HepG2 (cell line): ENCODE data around the gene REEP3. TPM values are rescaled to one million over a fixed set of nuclear protein-coding genes. Genes with fewer than 3 reads are reported as not detected.

Source experiments
- ATAC-seq: fragments of 200-7000 bp; cut with Tn5 transposase; 3 replicates; pipeline ENCODE4 v1.9.1; 2020; ENCODE audit warnings: mild to moderate bottlenecking, moderate library complexity
- BruUV-seq: library from RNA; stranded (reverse); fragments of 400-500 nt; replicated peaks from 2 replicates; lab custom pipeline; 2021; lab: Mats Ljungman, UMichigan
- CTCF ChIA-PET: fragments of 300-600 bp; formaldehyde crosslinking; extraction: SDS; loops from one replicate; lab custom pipeline; 2021; ENCODE audit warnings: low total read pairs, inconsistent platforms, low intra/inter-chr PET ratio; lab: Yijun Ruan, JAX
- POLR2A ChIA-PET: fragments of 350-600 bp; sonication (Branson Sonifier 250); formaldehyde crosslinking; loops from one replicate; lab custom pipeline; 2020; ENCODE audit warnings: antibody characterized with exemption, inconsistent platforms; lab: Yijun Ruan, JAX
- DNase-seq: peaks from one replicate; pipeline ENCODE4 v3.0.0-alpha.2; 2015; ENCODE audit warnings: low spot score
- FAIRE-seq: peaks from 3 replicates; lab custom pipeline; 2011; peaks lifted over from hg19 to GRCh38; lab: Jason Lieb, UNC
- H2AFZ ChIP-seq: one replicate; pipeline ENCODE4 v1.6.1; 2011; ENCODE audit warnings: low read length, inconsistent platforms
- H3K27ac ChIP-seq: fragments of 300-600 bp; 3 replicates; pipeline ENCODE4 v1.8.0; 2011; ENCODE audit warnings: mixed run types, mild to moderate bottlenecking, mixed read lengths, low read length, inconsistent platforms; ENCODE audit not compliant: insufficient read depth; ENCODE audit errors: extremely low read length
- H3K27me3 ChIP-seq, 2 experiments: fragments of 200-600 bp in 1 of 2; 2 replicates in 1 of 2; 3 replicates in 1 of 2; pipeline versions ENCODE4 v1.6.0 to v1.8.0; 2011; ENCODE audit warnings: low read length in 2 of 2, mild to moderate bottlenecking in 2 of 2, moderate library complexity in 2 of 2, inconsistent platforms in 1 of 2; ENCODE audit not compliant: insufficient read depth in 2 of 2, control insufficient read depth in 1 of 2
- H3K36me3 ChIP-seq, 2 experiments: fragments of 200-600 bp in 1 of 2; replicated peaks in 1 of 2; 2 replicates in 1 of 2; 3 replicates in 1 of 2; pipeline versions ENCODE4 v1.5.1 to v1.8.0; 2011; ENCODE audit warnings: low read length in 2 of 2, inconsistent platforms in 1 of 2; ENCODE audit not compliant: insufficient read depth in 2 of 2, control insufficient read depth in 1 of 2
- H3K4me1 ChIP-seq: 2 replicates; pipeline ENCODE4 v1.5.1; 2012; ENCODE audit warnings: low read length, inconsistent platforms; ENCODE audit not compliant: insufficient read depth
- H3K4me2 ChIP-seq: 2 replicates; pipeline ENCODE4 v1.6.0; 2011; ENCODE audit warnings: low read depth, low read length, inconsistent platforms
- H3K4me3 ChIP-seq, 3 experiments: fragments of 200-600 bp in 1 of 3; sonication (generic), shearing (Covaris generic) in 1 of 3; replicated peaks in 1 of 3; 2 replicates each; pipeline ENCODE4 v1.5.1; 2011 to 2016; ENCODE audit warnings: low read length in 3 of 3, inconsistent platforms in 2 of 3, low read depth in 2 of 3, mild to moderate bottlenecking in 2 of 3, control low read depth in 1 of 3, mixed read lengths in 1 of 3; ENCODE audit not compliant: insufficient read depth in 1 of 3
- H3K79me2 ChIP-seq: one replicate; pipeline ENCODE4 v1.6.1; 2011; ENCODE audit warnings: low read length, inconsistent platforms; ENCODE audit not compliant: insufficient read depth
- H3K9ac ChIP-seq: 2 replicates; pipeline ENCODE4 v1.6.0; 2011; ENCODE audit warnings: mild to moderate bottlenecking, low read depth, low read length, inconsistent platforms; ENCODE audit not compliant: insufficient read depth
- H3K9me3 ChIP-seq: 2 replicates; pipeline ENCODE4 v1.5.1; 2012; ENCODE audit warnings: mild to moderate bottlenecking, low read length
- H4K20me1 ChIP-seq: 2 replicates; pipeline ENCODE4 v1.6.0; 2011; ENCODE audit warnings: inconsistent platforms, mild to moderate bottlenecking, low read length, moderate library complexity; ENCODE audit not compliant: insufficient read depth
- BCL6 ChIP-seq: IDR thresholded peaks from 2 replicates; pipeline ENCODE4 v1.6.1; 2016; ENCODE audit warnings: missing genetic modification reagents, missing compliant biosample characterization
- HDAC1 ChIP-seq: sonication (generic); formaldehyde crosslinking; IDR thresholded peaks from 2 replicates; pipeline ENCODE4 v1.5.1; 2020; ENCODE audit warnings: mild to moderate bottlenecking, missing genetic modification reagents
- HNF4G ChIP-seq, 2 experiments: sonication (generic) in 1 of 2; formaldehyde crosslinking in 1 of 2; IDR thresholded peaks; 2 replicates each; pipeline versions ENCODE4 v1.4.0 to v1.6.1; 2011 to 2020; ENCODE audit warnings: borderline replicate concordance in 2 of 2, low read depth in 2 of 2, mild to moderate bottlenecking in 2 of 2, low read length in 1 of 2, missing genetic modification reagents in 1 of 2, moderate library complexity in 1 of 2
- ZBTB1 ChIP-seq: sonication (generic); formaldehyde crosslinking; IDR thresholded peaks from 2 replicates; pipeline ENCODE4 v1.4.0; 2020; ENCODE audit warnings: missing genetic modification reagents, borderline replicate concordance
- ZNF24 ChIP-seq: fragments of 450-650 bp; IDR thresholded peaks from 2 replicates; pipeline ENCODE4 v1.6.1; 2017; ENCODE audit warnings: antibody characterized with exemption, mild to moderate bottlenecking
- ZNF451 ChIP-seq: sonication (generic); formaldehyde crosslinking; IDR thresholded peaks from 2 replicates; pipeline ENCODE4 v1.5.0; 2020; ENCODE audit warnings: mild to moderate bottlenecking, missing genetic modification reagents
- ZNF512B ChIP-seq: sonication (generic); formaldehyde crosslinking; IDR thresholded peaks from 2 replicates; pipeline ENCODE4 v1.5.1; 2020; ENCODE audit warnings: missing genetic modification reagents, mild to moderate bottlenecking, borderline replicate concordance
- ZNF546 ChIP-seq: sonication (generic); formaldehyde crosslinking; conservative IDR thresholded peaks from 2 replicates; pipeline ENCODE4 v1.8.1; 2023; ENCODE audit warnings: mild to moderate bottlenecking, missing genetic modification reagents
- ZNF619 ChIP-seq: sonication (generic); formaldehyde crosslinking; IDR thresholded peaks from 2 replicates; pipeline ENCODE4 v1.4.0; 2020; ENCODE audit warnings: mild to moderate bottlenecking, missing genetic modification reagents
- ZNF691 ChIP-seq: sonication (generic); formaldehyde crosslinking; IDR thresholded peaks from 2 replicates; pipeline ENCODE4 v1.4.0; 2020; ENCODE audit warnings: missing genetic modification reagents, low read depth, mild to moderate bottlenecking, borderline replicate concordance
- ZNF782 ChIP-seq: sonication (generic); formaldehyde crosslinking; IDR thresholded peaks from 2 replicates; pipeline ENCODE4 v1.4.0; 2020; ENCODE audit warnings: missing genetic modification reagents, mild to moderate bottlenecking, borderline replicate concordance
- ZSCAN9 ChIP-seq: IDR thresholded peaks from 2 replicates; pipeline ENCODE4 v1.6.1; 2016; ENCODE audit warnings: borderline replicate concordance
- WGBS: methylation state at CpG from one replicate; pipeline ENCODE4 v1.1.6; 2017; ENCODE audit warnings: low lambda C conversion rate; 5-methylcytosine and 5-hydroxymethylcytosine counted together
- in situ Hi-C: cut with HindIII; loops from 2 replicates; pipeline ENCODE4 v1.10.0; 2017; ENCODE audit warnings: low pct_unique_long_range_greater_than_20kb; ENCODE audit not compliant: extremely low pct_ligation_motif_present
- intact Hi-C: fragments of 100-400 bp; cut with micrococcal nuclease; formaldehyde crosslinking; loops from one replicate; pipeline ENCODE4 v1.10.0; 2022; ENCODE audit not compliant: unreplicated experiment
- polyA plus RNA-seq, 8 experiments: library from polyadenylated mRNA; depleted of rRNA in 3 of 8; stranded (reverse) in 7 of 8; unstranded in 1 of 8; fragments of >200 nt; fragmentation: Illumina TruSeq in 4 of 8; extraction: Trizol in 4 of 8; gene quantifications; 2 replicates each; pipeline versions ENCODE4 v1.2.1 to v1.2.3, GENCODE V29; 2011 to 2016; ENCODE audit warnings: low read depth in 4 of 8, missing spikeins in 1 of 8, mixed read lengths in 1 of 8; ENCODE audit not compliant: insufficient read depth in 1 of 8
- total RNA-seq, 5 experiments: library from RNA; depleted of rRNA; stranded (reverse); fragments of >200 nt; fragmentation: Illumina TruSeq; extraction: Trizol; gene quantifications; 2 replicates each; pipeline ENCODE4 v1.2.3, GENCODE V29; 2016; ENCODE audit warnings: low read depth in 1 of 5
- TF ChIP-seq, protein P1 (sequence below): sonication (generic); formaldehyde crosslinking; conservative IDR thresholded peaks from 2 replicates; pipeline ENCODE4 v1.8.1; 2023; ENCODE audit warnings: missing genetic modification reagents

The REEP3 gene
- total and polyA plus RNA-seq, 2 of the 13 experiments (the other 11 are each of a cell fraction or from before 2014, with no cell fraction given) = 7.1 to 31.4 TPM

GRCh38 chr10:63671317-63671937 lies 150.2 kb downstream of the REEP3 start:
- Histone ChIP-seq H3K36me3 (no peaks in the 10 kb centered on the region), H4K20me1 (no peaks in the 10 kb centered on the region), H3K4me1 (no peaks in the 10 kb centered on the region), H3K27me3 (no peaks in the 10 kb centered on the region), H3K4me3 (no peak overlapping the region), H3K9me3 (no peaks in the 10 kb centered on the region), H3K9ac (no peak overlapping the region)
- no TSS peak for BruUV-seq
- no peak for ATAC-seq
- in situ Hi-C loops (no loop called here), intact Hi-C loops (loop anchor here (1.0 kb wide), 1 partner anchor 13 kb away; no protein-coding TSS in a partner anchor)
- 15% methylated on average over 2 of the region's 2 CpGs for WGBS
- TF ChIP-seq HNF4G (IDR thresholded peaks at IDR 0.05; ENCODE audit: borderline replicate concordance, low read depth, low read length) (no peak), HNF4G (CRISPR knock-in tag; IDR thresholded peaks at IDR 0.05; ENCODE audit: borderline replicate concordance, low read depth) (no peak), BCL6 (CRISPR knock-in tag) (no peak), ZNF782 (no peak), ZNF512B (CRISPR knock-in tag) (no peak), ZNF691 (CRISPR knock-in tag) (no peak), HDAC1 (CRISPR knock-in tag) (no peak), ZSCAN9 (CRISPR knock-in tag) (no peak), ZNF24 (no peak), ZNF451 (CRISPR knock-in tag) (no peak), ZNF546 (CRISPR knock-in tag) (no peak), ZNF619 (CRISPR knock-in tag) (no peak), ZBTB1 (CRISPR knock-in tag) (no peak)
- TF ChIP-seq, protein P1, sequence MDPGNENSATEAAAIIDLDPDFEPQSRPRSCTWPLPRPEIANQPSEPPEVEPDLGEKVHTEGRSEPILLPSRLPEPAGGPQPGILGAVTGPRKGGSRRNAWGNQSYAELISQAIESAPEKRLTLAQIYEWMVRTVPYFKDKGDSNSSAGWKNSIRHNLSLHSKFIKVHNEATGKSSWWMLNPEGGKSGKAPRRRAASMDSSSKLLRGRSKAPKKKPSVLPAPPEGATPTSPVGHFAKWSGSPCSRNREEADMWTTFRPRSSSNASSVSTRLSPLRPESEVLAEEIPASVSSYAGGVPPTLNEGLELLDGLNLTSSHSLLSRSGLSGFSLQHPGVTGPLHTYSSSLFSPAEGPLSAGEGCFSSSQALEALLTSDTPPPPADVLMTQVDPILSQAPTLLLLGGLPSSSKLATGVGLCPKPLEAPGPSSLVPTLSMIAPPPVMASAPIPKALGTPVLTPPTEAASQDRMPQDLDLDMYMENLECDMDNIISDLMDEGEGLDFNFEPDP = no peak
- TF ChIP-seq, all 625 proteins: peak for 0
- no peak overlapping the region for H3K27ac ChIP-seq
- H2AFZ ChIP-seq = no peak overlapping the region
- FAIRE-seq = no peak
- H3K79me2 ChIP-seq = no peaks in the 10 kb centered on the region
- no peak overlapping the region for H3K4me2 ChIP-seq
- POLR2A ChIA-PET = no interaction called here
- DNase-seq = no peak
- CTCF ChIA-PET = no interaction called here
